BLaER1 (cell line): Measurements from ENCODE around the gene RHOJ.

Experiments used
- H3K27ac ChIP-seq: shearing (Covaris generic); formaldehyde crosslinking; 2 replicates; pipeline ENCODE4 v1.8.1; 2022
- H3K27me3 ChIP-seq: shearing (Covaris generic); formaldehyde crosslinking; 2 replicates; pipeline ENCODE4 v1.8.1; 2022
- H3K36me3 ChIP-seq: shearing (Covaris generic); formaldehyde crosslinking; 2 replicates; pipeline ENCODE4 v1.8.1; 2022
- H3K4me1 ChIP-seq: shearing (Covaris generic); formaldehyde crosslinking; 2 replicates; pipeline ENCODE4 v1.8.1; 2022
- H3K4me2 ChIP-seq: shearing (Covaris generic); formaldehyde crosslinking; 2 replicates; pipeline ENCODE4 v1.8.1; 2022
- H3K4me3 ChIP-seq: shearing (Covaris generic); formaldehyde crosslinking; 2 replicates; pipeline ENCODE4 v1.8.1; 2022
- H3K9ac ChIP-seq: shearing (Covaris generic); formaldehyde crosslinking; 2 replicates; pipeline ENCODE4 v1.8.1; 2022
- H3K9me3 ChIP-seq: shearing (Covaris generic); formaldehyde crosslinking; 2 replicates; pipeline ENCODE4 v1.8.1; 2022
- H4K20me1 ChIP-seq: shearing (Covaris generic); formaldehyde crosslinking; 2 replicates; pipeline ENCODE4 v1.8.1; 2022
- Cebpa-rat ChIP-seq: shearing (Covaris generic); IDR thresholded peaks from 2 replicates; pipeline ENCODE4 v1.8.1; 2022

RHOJ gene

DNA sequence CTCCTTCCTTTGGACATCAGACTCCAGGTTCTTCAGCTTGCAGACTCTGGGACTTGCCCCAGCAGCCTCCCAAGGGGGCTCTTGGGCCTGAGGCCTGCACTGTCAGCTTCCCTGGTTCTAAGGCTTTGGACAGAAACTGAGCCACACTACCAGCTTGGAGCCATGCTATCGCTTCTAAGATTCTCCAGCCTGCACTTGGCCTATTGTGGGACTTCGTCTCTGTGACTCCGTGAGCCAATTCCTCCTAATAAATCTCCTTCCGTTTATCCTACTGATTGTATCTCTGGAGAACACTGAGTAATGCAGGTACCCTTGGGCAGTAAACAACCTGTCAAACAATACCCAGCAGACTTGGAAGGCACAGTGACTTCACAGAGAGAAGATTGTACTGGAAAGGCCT is 24.9 kb upstream of the RHOJ start:
- Histone ChIP-seq H3K4me1 (no peaks in the 10 kb centered on the region), H3K9me3 (no peaks in the 10 kb centered on the region), H3K27me3 (no peaks in the 10 kb centered on the region), H3K4me3 (no peak overlapping the region), H3K9ac (no peak overlapping the region), H3K27ac (no peak overlapping the region), H3K36me3 (no peaks in the 10 kb centered on the region), H4K20me1 (no peaks in the 10 kb centered on the region), H3K4me2 (no peak overlapping the region)
- no peak for TF ChIP-seq Cebpa-rat

DNA sequence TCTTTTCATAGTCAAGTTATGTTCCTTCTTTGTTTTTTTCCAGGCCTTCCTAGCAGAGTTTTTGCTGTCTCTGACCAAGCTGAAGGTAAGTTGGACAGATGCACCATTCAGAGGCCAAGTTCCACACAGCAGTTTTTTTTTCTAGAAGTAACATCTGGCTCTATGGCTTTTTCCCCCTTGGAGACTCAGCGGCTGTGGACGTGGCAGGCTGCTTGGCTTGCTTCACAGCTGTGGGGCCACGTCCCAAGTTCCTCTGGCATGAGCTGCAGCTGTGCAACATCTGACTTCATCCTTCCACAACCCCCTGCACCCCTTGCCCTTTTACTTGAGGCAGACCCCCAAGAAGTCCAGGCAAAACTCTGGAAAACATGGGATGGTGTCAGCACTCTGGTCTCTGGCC is 24.2 kb upstream of the RHOJ start:
- TF ChIP-seq Cebpa-rat: no peak
- Histone ChIP-seq H3K27ac (no peak overlapping the region), H3K4me1 (no peaks in the 10 kb centered on the region)

DNA sequence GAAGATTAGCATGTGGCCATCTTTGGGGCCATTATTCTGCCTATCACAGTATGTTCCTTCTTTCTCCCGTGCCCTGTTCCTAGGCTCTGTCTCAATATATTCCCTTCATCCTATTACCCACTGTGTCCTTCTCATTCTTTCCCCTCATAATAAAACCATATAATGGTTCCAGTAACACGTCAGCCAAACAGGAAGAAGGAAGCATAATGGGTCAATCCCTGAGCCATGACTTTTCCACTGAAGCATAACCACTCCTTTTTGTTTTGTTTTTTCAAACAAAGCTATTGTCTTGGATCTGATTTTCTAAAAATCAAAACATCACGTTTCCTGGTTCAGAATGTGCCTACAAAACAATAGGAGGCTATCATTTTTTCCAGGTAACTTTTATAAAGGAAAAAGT is 21.3 kb upstream of the RHOJ start:
- TF ChIP-seq Cebpa-rat: no peak
- Histone ChIP-seq H3K4me2 (no peak overlapping the region), H3K9me3 (no peaks in the 10 kb centered on the region)

More for the DNA sequence above, 24.2 kb upstream of the RHOJ start:
- no peaks in the 10 kb centered on the region for H3K9me3 ChIP-seq
- H3K4me3 ChIP-seq: no peak overlapping the region
- no peak overlapping the region for H3K4me2 ChIP-seq
- H3K9ac ChIP-seq: no peak overlapping the region
- no peaks in the 10 kb centered on the region for H3K27me3 ChIP-seq
- H4K20me1 ChIP-seq: no peaks in the 10 kb centered on the region
- H3K36me3 ChIP-seq: no peaks in the 10 kb centered on the region

DNA sequence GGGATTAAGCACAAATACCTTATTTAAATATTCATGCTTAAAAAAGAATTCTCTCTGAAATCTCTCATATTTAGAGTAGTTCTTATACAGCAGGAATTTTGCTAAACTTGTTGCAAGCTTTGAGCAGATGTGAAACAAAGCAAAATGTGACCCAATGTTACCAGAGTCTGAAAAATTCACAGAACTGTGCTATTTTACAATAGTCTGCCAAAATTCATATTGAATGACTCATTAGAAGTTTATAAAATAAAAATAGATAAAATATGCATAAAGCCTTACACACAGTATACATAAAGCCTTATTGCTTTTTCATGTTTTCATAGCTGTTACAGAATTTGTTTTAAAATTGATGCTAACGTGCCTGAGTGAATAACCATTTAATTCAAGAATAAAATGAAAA is 17.8 kb upstream of the RHOJ start:
- no peak overlapping the region for H3K9ac ChIP-seq
- no peaks in the 10 kb centered on the region for H3K27me3 ChIP-seq
- no peak overlapping the region for H3K4me3 ChIP-seq
- no peaks in the 10 kb centered on the region for H3K9me3 ChIP-seq
- TF ChIP-seq Cebpa-rat: no peak
- no peaks in the 10 kb centered on the region for H4K20me1 ChIP-seq
- H3K4me1 ChIP-seq: no peaks in the 10 kb centered on the region
- H3K4me2 ChIP-seq: no peak overlapping the region
- H3K27ac ChIP-seq: no peak overlapping the region
- H3K36me3 ChIP-seq: no peaks in the 10 kb centered on the region

More for the DNA sequence above, 21.3 kb upstream of the RHOJ start:
- no peaks in the 10 kb centered on the region for H3K36me3 ChIP-seq
- no peak overlapping the region for H3K9ac ChIP-seq
- no peaks in the 10 kb centered on the region for H3K27me3 ChIP-seq
- H4K20me1 ChIP-seq: no peaks in the 10 kb centered on the region
- H3K27ac ChIP-seq: no peak overlapping the region
- no peak overlapping the region for H3K4me3 ChIP-seq
- H3K4me1 ChIP-seq: no peaks in the 10 kb centered on the region

DNA sequence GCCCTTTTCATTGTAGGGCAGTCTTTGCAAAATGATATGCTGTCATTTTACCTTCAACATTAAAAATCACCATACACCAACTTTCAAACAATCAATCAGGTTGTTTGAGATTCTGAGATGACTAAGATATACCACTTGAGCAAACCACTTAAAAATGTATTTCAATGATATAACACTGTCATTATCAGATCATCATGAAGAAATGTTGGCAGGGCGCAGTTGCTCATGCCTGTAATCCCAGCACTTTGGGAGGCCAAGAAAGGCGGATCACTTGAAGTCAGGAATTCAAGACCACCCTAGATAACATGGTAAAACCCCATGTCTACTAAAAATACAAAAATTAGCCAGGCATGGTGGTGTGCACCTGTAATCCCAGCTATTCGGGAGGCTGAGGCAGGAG is 13.0 kb upstream of the RHOJ start:
- H3K4me1 ChIP-seq: no peaks in the 10 kb centered on the region
- no peak for TF ChIP-seq Cebpa-rat
- H3K9ac ChIP-seq: no peak overlapping the region
- peaks cover 14% of the 10 kb centered on the region for H3K9me3 ChIP-seq
- no peak overlapping the region for H3K27ac ChIP-seq
- no peak overlapping the region for H3K4me3 ChIP-seq
- no peaks in the 10 kb centered on the region for H3K36me3 ChIP-seq
- H3K4me2 ChIP-seq: no peak overlapping the region
- H3K27me3 ChIP-seq: no peaks in the 10 kb centered on the region
- no peaks in the 10 kb centered on the region for H4K20me1 ChIP-seq

DNA sequence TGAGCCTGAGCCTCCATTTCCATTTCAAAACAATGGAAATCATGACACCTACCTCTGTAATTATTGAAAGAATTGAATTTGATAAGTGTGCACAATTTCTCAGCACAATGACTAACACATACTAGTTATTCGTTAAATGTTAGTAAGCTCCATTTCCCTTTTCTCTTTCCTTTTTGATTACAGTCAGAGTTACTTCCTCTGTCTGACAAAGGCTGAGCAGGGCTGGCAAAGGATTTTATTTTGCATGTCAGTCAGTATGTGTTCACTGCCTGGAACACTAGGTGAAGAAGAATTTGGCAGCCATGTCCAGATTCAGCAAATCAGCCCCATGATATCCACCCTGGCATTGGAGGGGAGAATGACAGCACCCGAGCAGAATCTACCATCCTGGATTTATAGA is 12.2 kb upstream of the RHOJ start:
- TF ChIP-seq Cebpa-rat: no peak
- Histone ChIP-seq H3K4me3 (no peak overlapping the region), H3K9me3 (peaks cover 14% of the 10 kb centered on the region), H3K9ac (no peak overlapping the region), H4K20me1 (no peaks in the 10 kb centered on the region), H3K27me3 (no peaks in the 10 kb centered on the region), H3K4me1 (no peaks in the 10 kb centered on the region), H3K36me3 (no peaks in the 10 kb centered on the region), H3K4me2 (no peak overlapping the region), H3K27ac (no peak overlapping the region)

DNA sequence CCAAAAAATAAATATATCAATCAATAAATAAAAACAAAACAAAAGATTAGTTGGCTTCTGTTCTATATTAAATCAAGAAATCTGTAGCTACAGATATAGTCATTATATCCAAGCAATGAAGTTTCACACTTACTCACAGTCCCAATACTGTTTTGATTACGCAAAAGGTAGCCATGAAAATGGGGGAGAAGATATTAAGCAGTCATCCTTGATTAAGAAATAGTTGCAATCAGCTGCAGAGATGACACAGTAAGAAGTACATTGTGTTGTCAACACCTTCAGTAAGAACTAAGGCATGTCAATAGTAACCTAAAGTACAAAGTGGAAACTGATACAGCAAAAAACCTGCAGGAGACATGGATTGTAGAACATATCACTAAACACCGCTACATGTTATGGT is 11.0 kb upstream of the RHOJ start:
- peaks cover 14% of the 10 kb centered on the region for H3K9me3 ChIP-seq
- H3K4me3 ChIP-seq: no peak overlapping the region
- no peak for TF ChIP-seq Cebpa-rat
- H3K27ac ChIP-seq: no peak overlapping the region
- H4K20me1 ChIP-seq: no peaks in the 10 kb centered on the region
- no peak overlapping the region for H3K9ac ChIP-seq
- no peaks in the 10 kb centered on the region for H3K27me3 ChIP-seq
- H3K36me3 ChIP-seq: no peaks in the 10 kb centered on the region
- no peaks in the 10 kb centered on the region for H3K4me1 ChIP-seq
- H3K4me2 ChIP-seq: no peak overlapping the region

DNA sequence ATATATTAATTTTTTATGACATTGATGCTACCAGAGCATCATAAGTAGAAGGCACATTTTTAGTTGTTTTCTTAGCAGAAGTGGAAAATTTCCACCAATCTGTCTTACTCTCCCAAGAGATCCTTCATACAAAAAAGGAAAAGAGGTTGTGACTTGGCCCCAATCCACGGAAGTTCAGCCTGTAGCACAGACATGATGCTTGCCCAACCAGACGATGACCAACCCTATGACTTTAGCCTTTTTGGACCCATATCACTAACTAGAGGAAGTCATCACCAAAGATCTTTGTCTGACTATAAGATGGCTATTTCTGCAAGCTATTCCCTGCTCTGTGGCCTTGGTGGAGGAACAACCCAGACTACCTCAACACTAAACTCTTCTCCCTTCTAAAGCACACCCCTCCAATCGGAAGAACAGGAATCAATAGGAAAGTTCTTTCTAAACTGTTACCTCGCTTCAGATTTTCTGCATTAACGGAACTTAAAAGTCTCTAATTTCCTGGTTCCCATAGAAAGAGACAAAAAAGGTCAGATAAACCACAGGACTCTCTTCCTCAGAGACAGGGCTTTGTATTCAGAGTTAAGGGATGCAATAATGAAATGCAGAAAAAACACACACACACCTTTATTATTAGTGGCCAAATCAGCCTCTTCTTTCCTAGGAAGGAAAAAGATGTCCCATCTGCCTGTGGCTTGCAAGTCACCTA is 4.1 kb upstream of the RHOJ start:
- H3K36me3 ChIP-seq: no peaks in the 10 kb centered on the region
- H3K27ac ChIP-seq: no peak overlapping the region
- no peak overlapping the region for H3K4me3 ChIP-seq
- H3K4me2 ChIP-seq: no peak overlapping the region
- H3K9ac ChIP-seq: no peak overlapping the region
- no peaks in the 10 kb centered on the region for H3K27me3 ChIP-seq
- peaks cover 6% of the 10 kb centered on the region for H3K9me3 ChIP-seq
- peaks cover 13% of the 10 kb centered on the region; the same call in 1 of the 2 replicates for H3K4me1 ChIP-seq
- TF ChIP-seq Cebpa-rat: no peak
- H4K20me1 ChIP-seq: no peaks in the 10 kb centered on the region

DNA sequence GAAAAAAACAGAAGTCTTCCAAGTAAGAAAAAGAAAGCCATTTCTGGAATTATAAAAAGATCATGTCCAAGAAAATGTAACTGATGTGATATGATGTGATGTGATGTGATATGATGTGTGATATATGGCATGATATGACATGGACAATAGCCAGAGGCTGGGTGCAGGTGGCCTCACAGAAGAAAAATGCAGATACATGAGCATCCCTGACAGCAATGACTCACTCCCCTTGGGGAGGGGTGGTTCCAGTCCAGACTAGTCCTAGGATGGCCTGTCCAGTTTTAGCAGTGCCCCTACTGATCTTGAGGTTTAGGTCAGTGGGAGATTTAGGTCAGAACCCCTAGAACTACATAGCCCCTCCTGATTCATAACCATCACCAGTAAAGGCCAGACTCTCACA is 3.5 kb upstream of the RHOJ start:
- no peak overlapping the region for H3K4me2 ChIP-seq
- peaks cover 13% of the 10 kb centered on the region; the same call in 1 of the 2 replicates for H3K4me1 ChIP-seq
- no peaks in the 10 kb centered on the region for H4K20me1 ChIP-seq
- H3K27ac ChIP-seq: no peak overlapping the region
- H3K27me3 ChIP-seq: no peaks in the 10 kb centered on the region
- H3K36me3 ChIP-seq: no peaks in the 10 kb centered on the region
- no peak overlapping the region for H3K4me3 ChIP-seq
- H3K9me3 ChIP-seq: peaks cover 2% of the 10 kb centered on the region; the same call in 1 of the 2 replicates
- no peak for TF ChIP-seq Cebpa-rat
- no peak overlapping the region for H3K9ac ChIP-seq

DNA sequence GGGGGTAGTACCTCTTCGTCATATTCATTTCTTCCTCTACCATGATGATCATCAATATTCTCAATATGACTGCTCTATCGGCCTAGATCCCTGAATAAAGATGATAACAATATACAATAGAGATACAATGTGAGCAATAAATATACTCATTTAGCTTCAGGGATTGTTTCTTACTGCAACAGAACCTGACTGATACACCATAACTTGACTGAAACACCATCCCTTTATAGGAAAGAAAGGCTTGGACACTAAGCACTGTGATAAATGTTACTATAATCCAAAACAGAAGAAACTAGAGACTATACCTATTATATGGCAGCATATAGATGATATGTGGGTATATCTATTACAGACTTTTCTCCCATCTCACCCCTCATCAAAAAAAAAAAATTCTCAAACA is 1.2 kb upstream of the RHOJ start:
- H3K9me3 ChIP-seq: no peaks in the 10 kb centered on the region
- H3K9ac ChIP-seq: no peak overlapping the region
- no peak overlapping the region for H3K4me2 ChIP-seq
- no peak for TF ChIP-seq Cebpa-rat
- H3K36me3 ChIP-seq: no peaks in the 10 kb centered on the region
- peaks cover 13% of the 10 kb centered on the region; the same call in 1 of the 2 replicates for H3K4me1 ChIP-seq
- no peak overlapping the region for H3K4me3 ChIP-seq
- no peak overlapping the region for H3K27ac ChIP-seq
- no peaks in the 10 kb centered on the region for H4K20me1 ChIP-seq
- H3K27me3 ChIP-seq: no peaks in the 10 kb centered on the region
